Neural cell (in vitro differentiated cells): ENCODE data around the gene CNFN. TPM values are rescaled to one million over a fixed set of nuclear protein-coding genes. Genes with fewer than 3 reads are reported as not detected.
A peak's percentile ranks its signal among the peaks of the same experiment; 100 is the strongest.

Experiments
- H2AFZ ChIP-seq: fragments of 200-600, 300-800 bp; sonication (generic), shearing (Covaris generic); 2 replicates; pipeline ENCODE4 v1.6.0; 2014; ENCODE audit warnings: low read depth, mild to moderate bottlenecking, antibody characterized with exemption, low read length, moderate library complexity
- H3F3A ChIP-seq: fragments of 200-600 bp; shearing (Covaris generic); 2 replicates; pipeline ENCODE4 v1.6.1; 2016; ENCODE audit warnings: mild to moderate bottlenecking, moderate library complexity, mixed read lengths, antibody characterized with exemption, low read length; ENCODE audit not compliant: insufficient read depth, poor library complexity, severe bottlenecking
- H3K27ac ChIP-seq: fragments of 200-600, 300-800 bp; sonication (generic), shearing (Covaris generic); 2 replicates; pipeline ENCODE4 v1.5.1; 2014; ENCODE audit warnings: mild to moderate bottlenecking, low read length, moderate library complexity
- H3K27me3 ChIP-seq: fragments of 300-800, 200-600 bp; sonication (generic), shearing (Covaris generic); 2 replicates; pipeline ENCODE4 v1.6.0; 2014; ENCODE audit warnings: mild to moderate bottlenecking, low read depth, low read length, moderate library complexity; ENCODE audit not compliant: insufficient read depth
- H3K36me3 ChIP-seq: fragments of 300-800, 200-600 bp; sonication (generic), shearing (Covaris generic); 2 replicates; pipeline ENCODE4 v1.5.1; 2014; ENCODE audit warnings: mild to moderate bottlenecking, antibody characterized with exemption, low read length, moderate library complexity; ENCODE audit not compliant: insufficient read depth
- H3K4me2 ChIP-seq: fragments of 300-800, 200-600 bp; sonication (generic), shearing (Covaris generic); 2 replicates; pipeline ENCODE4 v1.6.0; 2014; ENCODE audit warnings: mild to moderate bottlenecking, low read length
- H3K4me3 ChIP-seq: fragments of 300-800, 200-600 bp; sonication (generic), shearing (Covaris generic); 2 replicates; pipeline ENCODE4 v1.5.1; 2014; ENCODE audit warnings: mild to moderate bottlenecking, low read length, moderate library complexity
- H3K79me2 ChIP-seq: fragments of 200-600 bp; shearing (Covaris generic); replicated peaks from 2 replicates; pipeline ENCODE4 v1.6.0; 2014; ENCODE audit warnings: mild to moderate bottlenecking, low read length, moderate library complexity; ENCODE audit not compliant: insufficient read depth
- H3K9ac ChIP-seq: fragments of 300-800, 200-600 bp; sonication (generic), shearing (Covaris generic); 2 replicates; pipeline ENCODE4 v1.6.1; 2016; ENCODE audit warnings: mild to moderate bottlenecking, low read length, mixed read lengths
- H3K9me2 ChIP-seq: fragments of 200-600 bp; shearing (Covaris generic); 2 replicates; pipeline ENCODE4 v1.6.1; 2016; ENCODE audit warnings: mild to moderate bottlenecking, low read length, mixed read lengths; ENCODE audit not compliant: insufficient read depth
- H3K9me3 ChIP-seq: fragments of 200-600, 300-800 bp; sonication (generic), shearing (Covaris generic); 2 replicates; pipeline ENCODE4 v1.6.1; 2016; ENCODE audit warnings: mild to moderate bottlenecking, mixed run types, low read length, moderate library complexity, mixed read lengths
- H4K20me1 ChIP-seq: fragments of 200-600 bp; shearing (Covaris generic); 2 replicates; pipeline ENCODE4 v1.6.1; 2016; ENCODE audit warnings: mild to moderate bottlenecking, mixed run types; ENCODE audit not compliant: insufficient read depth
- EP300 ChIP-seq: fragments of 450-650 bp; conservative IDR thresholded peaks from 2 replicates; pipeline ENCODE4 v1.6.1; 2014; ENCODE audit warnings: antibody characterized with exemption, mild to moderate bottlenecking, moderate library complexity; ENCODE audit not compliant: poor library complexity, severe bottlenecking
- EZH2 ChIP-seq: fragments of 200-600, 300-800 bp; shearing (Covaris generic), sonication (generic); IDR thresholded peaks from 2 replicates; pipeline ENCODE4 v1.6.1; 2014; ENCODE audit warnings: antibody characterized with exemption, low read length, borderline replicate concordance, mild to moderate bottlenecking; ENCODE audit not compliant: insufficient read depth, poor library complexity, severe bottlenecking
- MXI1 ChIP-seq: fragments of 450-650 bp; conservative IDR thresholded peaks from 2 replicates; pipeline ENCODE4 v1.6.1; 2014; ENCODE audit warnings: antibody characterized with exemption, mild to moderate bottlenecking; ENCODE audit not compliant: poor library complexity, severe bottlenecking
- POLR2AphosphoS5 ChIP-seq: IDR thresholded peaks from 2 replicates; pipeline ENCODE4 v1.6.1; 2012
- RAD21 ChIP-seq: fragments of 450-650 bp; conservative IDR thresholded peaks from 2 replicates; pipeline ENCODE4 v1.6.1; 2014; ENCODE audit warnings: antibody characterized with exemption, mild to moderate bottlenecking, moderate library complexity
- SMC3 ChIP-seq: fragments of 450-650 bp; conservative IDR thresholded peaks from 2 replicates; pipeline ENCODE4 v1.6.1; 2014; ENCODE audit warnings: antibody characterized with exemption, mild to moderate bottlenecking, moderate library complexity; ENCODE audit not compliant: poor library complexity
- TAF1 ChIP-seq: IDR thresholded peaks from 2 replicates; pipeline ENCODE4 v1.6.1; 2012; ENCODE audit warnings: low read depth
- polyA plus RNA-seq: library from polyadenylated mRNA; depleted of rRNA; stranded (reverse); fragments of >200 nt; gene quantifications from 2 replicates; pipeline ENCODE4 v1.2.3, GENCODE V29; 2014
- TF ChIP-seq, protein P1 (sequence below): IDR thresholded peaks from 2 replicates; pipeline ENCODE4 v1.6.1; 2012; ENCODE audit warnings: borderline replicate concordance
- TF ChIP-seq, protein P2 (sequence below): fragments of 450-650 bp; IDR thresholded peaks from 2 replicates; pipeline ENCODE4 v1.5.1; 2014; ENCODE audit warnings: antibody characterized with exemption, mild to moderate bottlenecking, moderate library complexity; ENCODE audit not compliant: poor library complexity, severe bottlenecking

CNFN gene
- polyA plus RNA-seq, 1 donor from 2014 or later = not detected

DNA sequence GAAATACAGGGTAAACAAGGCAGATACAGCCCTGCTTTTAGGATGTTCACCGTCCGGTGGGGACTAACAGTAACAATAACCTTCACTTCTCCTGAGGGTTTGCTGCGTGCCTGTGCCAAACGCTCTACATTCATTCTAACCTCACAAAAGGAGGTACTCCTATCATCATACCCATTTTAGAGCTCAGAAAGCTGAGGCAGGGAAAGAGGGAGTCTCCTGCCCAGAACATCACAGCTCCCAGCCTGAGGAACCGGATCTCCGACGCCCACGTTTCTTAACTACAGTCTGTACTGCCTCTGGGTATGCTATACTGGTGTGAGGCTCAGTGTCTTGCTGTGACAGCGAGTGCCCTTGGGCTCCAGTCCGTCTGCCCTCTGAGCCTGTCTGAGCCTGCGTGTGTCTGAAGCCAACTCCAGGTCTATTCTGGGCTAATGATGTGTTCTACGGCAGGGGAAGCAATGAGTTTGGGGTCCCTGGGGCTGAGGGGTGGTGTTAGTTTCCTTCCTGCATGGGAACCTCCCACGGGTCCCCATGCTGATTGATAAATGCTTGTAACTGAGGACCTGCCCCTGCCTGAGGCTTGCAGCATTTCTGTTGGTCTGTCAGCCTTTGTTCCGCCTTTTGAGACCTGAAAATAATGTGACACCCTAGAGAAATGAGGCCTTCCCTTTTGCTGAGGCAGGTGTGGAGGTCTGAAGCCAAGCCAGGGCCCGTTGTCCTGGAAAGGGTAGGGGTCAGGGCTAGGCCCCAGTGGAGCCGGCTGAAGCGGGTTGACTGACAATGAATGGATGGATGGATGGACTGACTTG is 32.2 kb upstream of the CNFN start:
- Histone ChIP-seq H3K4me3 (peak overlapping the region; percentile 87), H3K9me2 (no peaks in the 10 kb centered on the region), H3K36me3 (no peaks in the 10 kb centered on the region), H3K9me3 (no peaks in the 10 kb centered on the region), H3K9ac (peak overlapping the region; percentile 82), H4K20me1 (no peaks in the 10 kb centered on the region), H3F3A (no peaks in the 10 kb centered on the region), H3K27ac (peak overlapping the region; percentile 79), H3K27me3 (no peaks in the 10 kb centered on the region), H2AFZ (peak overlapping the region; percentile 58), H3K79me2 (no peaks in the 10 kb centered on the region), H3K4me2 (peak overlapping the region; percentile 59)
- no peak for TF ChIP-seq MXI1
- TF ChIP-seq, protein P1, sequence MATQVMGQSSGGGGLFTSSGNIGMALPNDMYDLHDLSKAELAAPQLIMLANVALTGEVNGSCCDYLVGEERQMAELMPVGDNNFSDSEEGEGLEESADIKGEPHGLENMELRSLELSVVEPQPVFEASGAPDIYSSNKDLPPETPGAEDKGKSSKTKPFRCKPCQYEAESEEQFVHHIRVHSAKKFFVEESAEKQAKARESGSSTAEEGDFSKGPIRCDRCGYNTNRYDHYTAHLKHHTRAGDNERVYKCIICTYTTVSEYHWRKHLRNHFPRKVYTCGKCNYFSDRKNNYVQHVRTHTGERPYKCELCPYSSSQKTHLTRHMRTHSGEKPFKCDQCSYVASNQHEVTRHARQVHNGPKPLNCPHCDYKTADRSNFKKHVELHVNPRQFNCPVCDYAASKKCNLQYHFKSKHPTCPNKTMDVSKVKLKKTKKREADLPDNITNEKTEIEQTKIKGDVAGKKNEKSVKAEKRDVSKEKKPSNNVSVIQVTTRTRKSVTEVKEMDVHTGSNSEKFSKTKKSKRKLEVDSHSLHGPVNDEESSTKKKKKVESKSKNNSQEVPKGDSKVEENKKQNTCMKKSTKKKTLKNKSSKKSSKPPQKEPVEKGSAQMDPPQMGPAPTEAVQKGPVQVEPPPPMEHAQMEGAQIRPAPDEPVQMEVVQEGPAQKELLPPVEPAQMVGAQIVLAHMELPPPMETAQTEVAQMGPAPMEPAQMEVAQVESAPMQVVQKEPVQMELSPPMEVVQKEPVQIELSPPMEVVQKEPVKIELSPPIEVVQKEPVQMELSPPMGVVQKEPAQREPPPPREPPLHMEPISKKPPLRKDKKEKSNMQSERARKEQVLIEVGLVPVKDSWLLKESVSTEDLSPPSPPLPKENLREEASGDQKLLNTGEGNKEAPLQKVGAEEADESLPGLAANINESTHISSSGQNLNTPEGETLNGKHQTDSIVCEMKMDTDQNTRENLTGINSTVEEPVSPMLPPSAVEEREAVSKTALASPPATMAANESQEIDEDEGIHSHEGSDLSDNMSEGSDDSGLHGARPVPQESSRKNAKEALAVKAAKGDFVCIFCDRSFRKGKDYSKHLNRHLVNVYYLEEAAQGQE = no peak
- TF ChIP-seq SMC3 = no peak
- TF ChIP-seq, protein P2, sequence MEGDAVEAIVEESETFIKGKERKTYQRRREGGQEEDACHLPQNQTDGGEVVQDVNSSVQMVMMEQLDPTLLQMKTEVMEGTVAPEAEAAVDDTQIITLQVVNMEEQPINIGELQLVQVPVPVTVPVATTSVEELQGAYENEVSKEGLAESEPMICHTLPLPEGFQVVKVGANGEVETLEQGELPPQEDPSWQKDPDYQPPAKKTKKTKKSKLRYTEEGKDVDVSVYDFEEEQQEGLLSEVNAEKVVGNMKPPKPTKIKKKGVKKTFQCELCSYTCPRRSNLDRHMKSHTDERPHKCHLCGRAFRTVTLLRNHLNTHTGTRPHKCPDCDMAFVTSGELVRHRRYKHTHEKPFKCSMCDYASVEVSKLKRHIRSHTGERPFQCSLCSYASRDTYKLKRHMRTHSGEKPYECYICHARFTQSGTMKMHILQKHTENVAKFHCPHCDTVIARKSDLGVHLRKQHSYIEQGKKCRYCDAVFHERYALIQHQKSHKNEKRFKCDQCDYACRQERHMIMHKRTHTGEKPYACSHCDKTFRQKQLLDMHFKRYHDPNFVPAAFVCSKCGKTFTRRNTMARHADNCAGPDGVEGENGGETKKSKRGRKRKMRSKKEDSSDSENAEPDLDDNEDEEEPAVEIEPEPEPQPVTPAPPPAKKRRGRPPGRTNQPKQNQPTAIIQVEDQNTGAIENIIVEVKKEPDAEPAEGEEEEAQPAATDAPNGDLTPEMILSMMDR = no peak
- TF ChIP-seq POLR2AphosphoS5 = no peak

DNA sequence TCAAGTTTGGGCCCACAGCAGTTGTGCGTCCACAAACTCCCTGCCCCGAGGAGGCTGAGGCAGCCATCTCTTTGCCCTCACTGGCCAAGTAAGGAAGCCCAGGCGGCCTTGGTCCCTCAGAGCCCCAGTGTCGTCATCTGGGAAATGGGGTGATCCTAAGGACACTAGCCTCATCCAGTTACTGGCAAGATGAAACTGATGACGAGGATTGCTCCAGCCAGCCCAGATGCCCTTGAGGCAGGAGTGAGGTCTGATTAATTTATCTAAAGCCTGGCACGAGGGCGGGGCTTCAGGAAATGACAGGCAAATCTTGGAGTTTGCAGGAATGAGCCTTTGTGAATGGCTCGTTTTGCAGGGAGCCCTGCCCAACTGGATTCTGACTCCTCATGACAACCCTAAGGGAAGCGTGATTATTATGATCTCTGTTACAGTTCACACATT is 31.5 kb upstream of the CNFN start:
- Histone ChIP-seq H3K9me3 (no peaks in the 10 kb centered on the region), H3K4me2 (no peak overlapping the region), H3K27ac (peak overlapping the region; percentile 79), H2AFZ (no peak overlapping the region), H3K79me2 (no peaks in the 10 kb centered on the region), H3F3A (no peaks in the 10 kb centered on the region), H3K9ac (no peak overlapping the region), H3K9me2 (no peaks in the 10 kb centered on the region), H3K27me3 (no peaks in the 10 kb centered on the region), H4K20me1 (no peaks in the 10 kb centered on the region), H3K4me3 (peak overlapping the region; percentile 87), H3K36me3 (no peaks in the 10 kb centered on the region)
- TF ChIP-seq, protein P1 = no peak
- no peak for TF ChIP-seq EP300
- TF ChIP-seq, protein P2 = no peak
- no peak for TF ChIP-seq MXI1
- no peak for TF ChIP-seq POLR2AphosphoS5
- TF ChIP-seq SMC3 = no peak
- TF ChIP-seq TAF1 = no peak
- TF ChIP-seq EZH2 = no peak
- TF ChIP-seq RAD21 = no peak
